Neural cell (in vitro differentiated cells): ENCODE measurements around the gene GLB1L2. TPM values are rescaled to one million over a fixed set of nuclear protein-coding genes. Genes with fewer than 3 reads are reported as not detected.

ENCODE experiments used
- H2AFZ ChIP-seq: fragments of 200-600, 300-800 bp; sonication (generic), shearing (Covaris generic); 2 replicates; pipeline ENCODE4 v1.6.0; 2014; ENCODE audit warnings: low read depth, mild to moderate bottlenecking, antibody characterized with exemption, low read length, moderate library complexity
- H3F3A ChIP-seq: fragments of 200-600 bp; shearing (Covaris generic); 2 replicates; pipeline ENCODE4 v1.6.1; 2016; ENCODE audit warnings: mild to moderate bottlenecking, moderate library complexity, mixed read lengths, antibody characterized with exemption, low read length; ENCODE audit not compliant: insufficient read depth, poor library complexity, severe bottlenecking
- H3K27ac ChIP-seq: fragments of 200-600, 300-800 bp; sonication (generic), shearing (Covaris generic); 2 replicates; pipeline ENCODE4 v1.5.1; 2014; ENCODE audit warnings: mild to moderate bottlenecking, low read length, moderate library complexity
- H3K27me3 ChIP-seq: fragments of 300-800, 200-600 bp; sonication (generic), shearing (Covaris generic); 2 replicates; pipeline ENCODE4 v1.6.0; 2014; ENCODE audit warnings: mild to moderate bottlenecking, low read depth, low read length, moderate library complexity; ENCODE audit not compliant: insufficient read depth
- H3K36me3 ChIP-seq: fragments of 300-800, 200-600 bp; sonication (generic), shearing (Covaris generic); 2 replicates; pipeline ENCODE4 v1.5.1; 2014; ENCODE audit warnings: mild to moderate bottlenecking, antibody characterized with exemption, low read length, moderate library complexity; ENCODE audit not compliant: insufficient read depth
- H3K4me2 ChIP-seq: fragments of 300-800, 200-600 bp; sonication (generic), shearing (Covaris generic); 2 replicates; pipeline ENCODE4 v1.6.0; 2014; ENCODE audit warnings: mild to moderate bottlenecking, low read length
- H3K4me3 ChIP-seq: fragments of 300-800, 200-600 bp; sonication (generic), shearing (Covaris generic); 2 replicates; pipeline ENCODE4 v1.5.1; 2014; ENCODE audit warnings: mild to moderate bottlenecking, low read length, moderate library complexity
- H3K79me2 ChIP-seq: fragments of 200-600 bp; shearing (Covaris generic); replicated peaks from 2 replicates; pipeline ENCODE4 v1.6.0; 2014; ENCODE audit warnings: mild to moderate bottlenecking, low read length, moderate library complexity; ENCODE audit not compliant: insufficient read depth
- H3K9ac ChIP-seq: fragments of 300-800, 200-600 bp; sonication (generic), shearing (Covaris generic); 2 replicates; pipeline ENCODE4 v1.6.1; 2016; ENCODE audit warnings: mild to moderate bottlenecking, low read length, mixed read lengths
- H3K9me2 ChIP-seq: fragments of 200-600 bp; shearing (Covaris generic); 2 replicates; pipeline ENCODE4 v1.6.1; 2016; ENCODE audit warnings: mild to moderate bottlenecking, low read length, mixed read lengths; ENCODE audit not compliant: insufficient read depth
- H3K9me3 ChIP-seq: fragments of 200-600, 300-800 bp; sonication (generic), shearing (Covaris generic); 2 replicates; pipeline ENCODE4 v1.6.1; 2016; ENCODE audit warnings: mild to moderate bottlenecking, mixed run types, low read length, moderate library complexity, mixed read lengths
- H4K20me1 ChIP-seq: fragments of 200-600 bp; shearing (Covaris generic); 2 replicates; pipeline ENCODE4 v1.6.1; 2016; ENCODE audit warnings: mild to moderate bottlenecking, mixed run types; ENCODE audit not compliant: insufficient read depth
- EP300 ChIP-seq: fragments of 450-650 bp; conservative IDR thresholded peaks from 2 replicates; pipeline ENCODE4 v1.6.1; 2014; ENCODE audit warnings: antibody characterized with exemption, mild to moderate bottlenecking, moderate library complexity; ENCODE audit not compliant: poor library complexity, severe bottlenecking
- EZH2 ChIP-seq: fragments of 200-600, 300-800 bp; shearing (Covaris generic), sonication (generic); IDR thresholded peaks from 2 replicates; pipeline ENCODE4 v1.6.1; 2014; ENCODE audit warnings: antibody characterized with exemption, low read length, borderline replicate concordance, mild to moderate bottlenecking; ENCODE audit not compliant: insufficient read depth, poor library complexity, severe bottlenecking
- MXI1 ChIP-seq: fragments of 450-650 bp; conservative IDR thresholded peaks from 2 replicates; pipeline ENCODE4 v1.6.1; 2014; ENCODE audit warnings: antibody characterized with exemption, mild to moderate bottlenecking; ENCODE audit not compliant: poor library complexity, severe bottlenecking
- POLR2AphosphoS5 ChIP-seq: IDR thresholded peaks from 2 replicates; pipeline ENCODE4 v1.6.1; 2012
- RAD21 ChIP-seq: fragments of 450-650 bp; conservative IDR thresholded peaks from 2 replicates; pipeline ENCODE4 v1.6.1; 2014; ENCODE audit warnings: antibody characterized with exemption, mild to moderate bottlenecking, moderate library complexity
- REST ChIP-seq: IDR thresholded peaks from 2 replicates; pipeline ENCODE4 v1.6.1; 2012; ENCODE audit warnings: borderline replicate concordance
- SMC3 ChIP-seq: fragments of 450-650 bp; conservative IDR thresholded peaks from 2 replicates; pipeline ENCODE4 v1.6.1; 2014; ENCODE audit warnings: antibody characterized with exemption, mild to moderate bottlenecking, moderate library complexity; ENCODE audit not compliant: poor library complexity
- TAF1 ChIP-seq: IDR thresholded peaks from 2 replicates; pipeline ENCODE4 v1.6.1; 2012; ENCODE audit warnings: low read depth
- polyA plus RNA-seq: library from polyadenylated mRNA; depleted of rRNA; stranded (reverse); fragments of >200 nt; gene quantifications from 2 replicates; pipeline ENCODE4 v1.2.3, GENCODE V29; 2014
- TF ChIP-seq, protein P1 (sequence below): fragments of 450-650 bp; IDR thresholded peaks from 2 replicates; pipeline ENCODE4 v1.5.1; 2014; ENCODE audit warnings: antibody characterized with exemption, mild to moderate bottlenecking, moderate library complexity; ENCODE audit not compliant: poor library complexity, severe bottlenecking

The GLB1L2 gene
- polyA plus RNA-seq, 1 donor from 2014 or later: 1.6 TPM

DNA sequence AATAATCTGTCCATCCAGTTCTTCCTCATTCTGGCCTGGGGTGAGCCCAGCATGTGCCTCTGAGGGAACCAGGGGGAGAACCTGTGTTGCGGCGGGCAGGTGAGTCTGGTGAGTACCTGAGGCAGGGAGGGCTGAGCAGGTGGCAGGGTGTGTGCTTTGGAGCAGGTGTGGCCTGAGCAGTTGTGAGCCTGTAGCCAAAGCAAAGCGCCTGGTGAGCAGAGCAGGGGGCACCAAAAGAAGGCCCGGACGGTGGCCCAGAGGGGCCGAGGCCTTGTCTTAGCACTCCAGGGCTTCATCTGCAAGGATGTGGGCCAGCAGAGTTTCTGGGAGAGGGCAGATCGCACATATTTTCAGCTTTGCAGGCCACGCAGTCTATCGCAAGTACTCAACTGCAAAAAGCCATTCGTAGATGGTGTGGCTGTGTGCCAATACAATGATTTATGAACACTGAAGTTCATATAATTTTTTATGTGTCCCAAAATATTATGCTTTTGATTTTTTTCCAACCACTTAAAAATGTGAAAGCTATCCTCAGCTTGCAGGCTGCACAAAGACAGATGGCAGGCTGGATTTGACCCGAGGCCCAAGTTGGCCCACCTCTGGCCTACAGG is 8.7 kb downstream of the GLB1L2 start:
- Histone ChIP-seq H4K20me1 (no peaks in the 10 kb centered on the region), H3K4me3 (no peak overlapping the region), H3K36me3 (no peaks in the 10 kb centered on the region), H2AFZ (no peak overlapping the region), H3K27me3 (no peaks in the 10 kb centered on the region), H3K9me3 (no peaks in the 10 kb centered on the region), H3K9me2 (no peaks in the 10 kb centered on the region), H3K9ac (no peak overlapping the region), H3K4me2 (no peak overlapping the region), H3F3A (no peaks in the 10 kb centered on the region), H3K27ac (no peak overlapping the region), H3K79me2 (no peaks in the 10 kb centered on the region)
- no peak for TF ChIP-seq RAD21
- no peak for TF ChIP-seq POLR2AphosphoS5
- no peak for TF ChIP-seq REST
- TF ChIP-seq EZH2: no peak
- TF ChIP-seq EP300: no peak

- no peak overlapping the region for H3K4me2 ChIP-seq
- TF ChIP-seq EP300: no peak
- TF ChIP-seq SMC3: no peak
- TF ChIP-seq RAD21: no peak
- TF ChIP-seq EZH2: no peak
- TF ChIP-seq, protein P1, sequence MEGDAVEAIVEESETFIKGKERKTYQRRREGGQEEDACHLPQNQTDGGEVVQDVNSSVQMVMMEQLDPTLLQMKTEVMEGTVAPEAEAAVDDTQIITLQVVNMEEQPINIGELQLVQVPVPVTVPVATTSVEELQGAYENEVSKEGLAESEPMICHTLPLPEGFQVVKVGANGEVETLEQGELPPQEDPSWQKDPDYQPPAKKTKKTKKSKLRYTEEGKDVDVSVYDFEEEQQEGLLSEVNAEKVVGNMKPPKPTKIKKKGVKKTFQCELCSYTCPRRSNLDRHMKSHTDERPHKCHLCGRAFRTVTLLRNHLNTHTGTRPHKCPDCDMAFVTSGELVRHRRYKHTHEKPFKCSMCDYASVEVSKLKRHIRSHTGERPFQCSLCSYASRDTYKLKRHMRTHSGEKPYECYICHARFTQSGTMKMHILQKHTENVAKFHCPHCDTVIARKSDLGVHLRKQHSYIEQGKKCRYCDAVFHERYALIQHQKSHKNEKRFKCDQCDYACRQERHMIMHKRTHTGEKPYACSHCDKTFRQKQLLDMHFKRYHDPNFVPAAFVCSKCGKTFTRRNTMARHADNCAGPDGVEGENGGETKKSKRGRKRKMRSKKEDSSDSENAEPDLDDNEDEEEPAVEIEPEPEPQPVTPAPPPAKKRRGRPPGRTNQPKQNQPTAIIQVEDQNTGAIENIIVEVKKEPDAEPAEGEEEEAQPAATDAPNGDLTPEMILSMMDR: no peak
- no peak for TF ChIP-seq TAF1
- TF ChIP-seq REST: no peak
- TF ChIP-seq POLR2AphosphoS5: no peak
- TF ChIP-seq MXI1: no peak
- no peak overlapping the region for H2AFZ ChIP-seq
- no peaks in the 10 kb centered on the region for H4K20me1 ChIP-seq
- H3K36me3 ChIP-seq: no peaks in the 10 kb centered on the region
- H3K27ac ChIP-seq: no peak overlapping the region
- H3K4me3 ChIP-seq: no peak overlapping the region
- no peaks in the 10 kb centered on the region for H3K9me2 ChIP-seq
- H3F3A ChIP-seq: no peaks in the 10 kb centered on the region
- H3K9me3 ChIP-seq: no peaks in the 10 kb centered on the region
- H3K79me2 ChIP-seq: no peaks in the 10 kb centered on the region
- H3K9ac ChIP-seq: no peak overlapping the region
- H3K27me3 ChIP-seq: no peaks in the 10 kb centered on the region
Measured at GRCh38 chr11:134341805-134342571, 10.2 kb downstream of the GLB1L2 start.
